Osteoblast (primary cell): ENCODE data around the gene TMEM219. TPM values are rescaled to one million over a fixed set of nuclear protein-coding genes. Genes with fewer than 3 reads are reported as not detected.
A peak's percentile ranks its signal among the peaks of the same experiment; 100 is the strongest.

Experiments used
- DNase-seq: peaks from one replicate; pipeline ENCODE4 v3.0.0; 2011; ENCODE audit warnings: low spot score, mixed read lengths; ENCODE audit not compliant: insufficient read length; ENCODE audit errors: missing footprints
- H2AFZ ChIP-seq: 2 replicates; pipeline ENCODE4 v1.6.0; 2011; ENCODE audit warnings: mild to moderate bottlenecking, low read length
- H3K27ac ChIP-seq: 2 replicates; pipeline ENCODE4 v1.5.1; 2011; ENCODE audit warnings: mild to moderate bottlenecking, low read depth, low read length, moderate library complexity
- H3K27me3 ChIP-seq: 2 replicates; pipeline ENCODE4 v1.6.0; 2012; ENCODE audit warnings: mild to moderate bottlenecking, control low read depth, inconsistent platforms, low read length, moderate library complexity; ENCODE audit not compliant: insufficient read depth
- H3K36me3 ChIP-seq: 2 replicates; pipeline ENCODE4 v1.5.1; 2011; ENCODE audit warnings: mild to moderate bottlenecking, low read length, control low read depth, moderate library complexity; ENCODE audit not compliant: insufficient read depth
- H3K4me1 ChIP-seq: 2 replicates; pipeline ENCODE4 v1.5.1; 2011; ENCODE audit warnings: mild to moderate bottlenecking, low read length, control low read depth, moderate library complexity; ENCODE audit not compliant: insufficient read depth
- H3K4me2 ChIP-seq: 2 replicates; pipeline ENCODE4 v1.6.0; 2011; ENCODE audit warnings: mild to moderate bottlenecking, low read length; ENCODE audit not compliant: insufficient read depth
- H3K4me3 ChIP-seq: fragments of 200-600 bp; sonication (generic); 3 replicates; pipeline ENCODE4 v1.5.1; 2012; ENCODE audit warnings: mild to moderate bottlenecking, low read length, inconsistent platforms; ENCODE audit not compliant: insufficient read depth
- H3K79me2 ChIP-seq: 2 replicates; pipeline ENCODE4 v1.6.0; 2012; ENCODE audit warnings: mild to moderate bottlenecking, low read length, control low read depth, inconsistent platforms; ENCODE audit not compliant: insufficient read depth
- H3K9me3 ChIP-seq: 2 replicates; pipeline ENCODE4 v1.5.1; 2011; ENCODE audit warnings: low read depth, low read length, control low read depth
- H4K20me1 ChIP-seq: 2 replicates; pipeline ENCODE4 v1.6.0; 2012; ENCODE audit warnings: mild to moderate bottlenecking, low read length, control low read depth; ENCODE audit not compliant: insufficient read depth
- total RNA-seq: library from RNA; depleted of rRNA; stranded (reverse); fragments of >200 nt; gene quantifications from 2 replicates; pipeline ENCODE4 v1.2.3, GENCODE V29; 2012
- TF ChIP-seq, protein P1 (sequence below): IDR thresholded peaks from 2 replicates; pipeline ENCODE4 v1.5.1; 2011; ENCODE audit warnings: mild to moderate bottlenecking, low read depth, low read length, moderate library complexity; ENCODE audit errors: extremely low read depth

The TMEM219 gene
- total RNA-seq, 1 donor, result 84.0 TPM

DNA sequence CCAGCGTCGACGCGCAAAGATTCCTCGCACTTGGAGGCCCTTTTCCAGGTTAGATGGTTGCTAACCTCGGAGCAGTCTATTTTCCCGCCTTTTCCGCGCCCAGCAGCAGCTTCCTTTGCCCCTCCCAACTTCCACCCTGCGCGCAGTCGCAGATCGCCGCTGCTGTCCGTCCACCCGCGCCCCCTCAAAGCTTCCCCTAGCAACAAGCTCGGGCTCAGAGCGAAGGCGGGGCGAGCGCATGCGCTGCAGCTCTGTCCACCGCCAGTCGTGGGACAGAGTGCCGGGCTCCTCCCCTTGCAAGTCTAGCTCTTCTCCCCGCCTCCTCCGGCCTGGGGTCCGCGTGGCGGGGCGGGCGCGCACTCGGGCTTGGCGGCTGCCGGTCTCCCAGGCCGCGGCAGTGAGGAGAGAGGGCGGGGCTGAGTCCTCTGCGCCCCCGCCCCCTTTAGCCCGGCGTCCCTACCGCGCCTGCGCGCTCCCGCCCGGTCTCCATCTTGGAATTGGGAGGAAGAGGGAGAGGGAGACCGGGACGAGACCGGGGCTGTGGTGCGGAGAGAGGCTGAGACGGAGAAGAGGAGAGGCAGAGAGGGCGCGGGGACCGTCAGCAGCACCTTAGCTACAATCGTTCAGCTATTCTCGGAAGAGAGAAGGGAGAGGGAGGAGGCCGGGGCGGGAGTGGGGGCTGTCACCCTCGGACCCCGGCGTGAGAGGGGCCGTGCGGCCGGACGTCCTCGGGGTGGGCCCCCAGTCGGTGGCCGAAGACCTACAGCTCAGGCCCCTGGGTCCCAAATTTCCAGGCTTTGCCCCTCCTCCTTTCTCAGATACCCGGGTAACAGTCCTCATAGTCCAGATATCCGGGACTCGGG, 11.7 kb downstream of the TMEM219 start, which contains the start of gene TAOK2:
TSS of gene TAOK2 (plus strand) at position 485 of the 863 bp plus-strand sequence. CDS start 3,905 bp downstream, outside the sequence.
- H2AFZ ChIP-seq, result peak within 1 kb of the TSS; percentile 69
- no peaks in the 10 kb centered on the region for H3K27me3 ChIP-seq
- peak within 1 kb of the TSS; percentile 93 for H3K4me3 ChIP-seq
- no peaks in the 10 kb centered on the region for H3K9me3 ChIP-seq
- H3K36me3 ChIP-seq, result peaks cover 34% of the 10 kb centered on the region
- peak within 1 kb of the TSS; percentile 75 for H3K27ac ChIP-seq
- peak; percentile 100 for DNase-seq
- peaks cover 43% of the 10 kb centered on the region for H4K20me1 ChIP-seq
- H3K4me2 ChIP-seq, result peak within 1 kb of the TSS; percentile 91
- H3K4me1 ChIP-seq, result peaks cover 28% of the 10 kb centered on the region
- TF ChIP-seq, protein P1, sequence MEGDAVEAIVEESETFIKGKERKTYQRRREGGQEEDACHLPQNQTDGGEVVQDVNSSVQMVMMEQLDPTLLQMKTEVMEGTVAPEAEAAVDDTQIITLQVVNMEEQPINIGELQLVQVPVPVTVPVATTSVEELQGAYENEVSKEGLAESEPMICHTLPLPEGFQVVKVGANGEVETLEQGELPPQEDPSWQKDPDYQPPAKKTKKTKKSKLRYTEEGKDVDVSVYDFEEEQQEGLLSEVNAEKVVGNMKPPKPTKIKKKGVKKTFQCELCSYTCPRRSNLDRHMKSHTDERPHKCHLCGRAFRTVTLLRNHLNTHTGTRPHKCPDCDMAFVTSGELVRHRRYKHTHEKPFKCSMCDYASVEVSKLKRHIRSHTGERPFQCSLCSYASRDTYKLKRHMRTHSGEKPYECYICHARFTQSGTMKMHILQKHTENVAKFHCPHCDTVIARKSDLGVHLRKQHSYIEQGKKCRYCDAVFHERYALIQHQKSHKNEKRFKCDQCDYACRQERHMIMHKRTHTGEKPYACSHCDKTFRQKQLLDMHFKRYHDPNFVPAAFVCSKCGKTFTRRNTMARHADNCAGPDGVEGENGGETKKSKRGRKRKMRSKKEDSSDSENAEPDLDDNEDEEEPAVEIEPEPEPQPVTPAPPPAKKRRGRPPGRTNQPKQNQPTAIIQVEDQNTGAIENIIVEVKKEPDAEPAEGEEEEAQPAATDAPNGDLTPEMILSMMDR, result no peak
- H3K79me2 ChIP-seq, result peaks cover 49% of the 10 kb centered on the region

DNA sequence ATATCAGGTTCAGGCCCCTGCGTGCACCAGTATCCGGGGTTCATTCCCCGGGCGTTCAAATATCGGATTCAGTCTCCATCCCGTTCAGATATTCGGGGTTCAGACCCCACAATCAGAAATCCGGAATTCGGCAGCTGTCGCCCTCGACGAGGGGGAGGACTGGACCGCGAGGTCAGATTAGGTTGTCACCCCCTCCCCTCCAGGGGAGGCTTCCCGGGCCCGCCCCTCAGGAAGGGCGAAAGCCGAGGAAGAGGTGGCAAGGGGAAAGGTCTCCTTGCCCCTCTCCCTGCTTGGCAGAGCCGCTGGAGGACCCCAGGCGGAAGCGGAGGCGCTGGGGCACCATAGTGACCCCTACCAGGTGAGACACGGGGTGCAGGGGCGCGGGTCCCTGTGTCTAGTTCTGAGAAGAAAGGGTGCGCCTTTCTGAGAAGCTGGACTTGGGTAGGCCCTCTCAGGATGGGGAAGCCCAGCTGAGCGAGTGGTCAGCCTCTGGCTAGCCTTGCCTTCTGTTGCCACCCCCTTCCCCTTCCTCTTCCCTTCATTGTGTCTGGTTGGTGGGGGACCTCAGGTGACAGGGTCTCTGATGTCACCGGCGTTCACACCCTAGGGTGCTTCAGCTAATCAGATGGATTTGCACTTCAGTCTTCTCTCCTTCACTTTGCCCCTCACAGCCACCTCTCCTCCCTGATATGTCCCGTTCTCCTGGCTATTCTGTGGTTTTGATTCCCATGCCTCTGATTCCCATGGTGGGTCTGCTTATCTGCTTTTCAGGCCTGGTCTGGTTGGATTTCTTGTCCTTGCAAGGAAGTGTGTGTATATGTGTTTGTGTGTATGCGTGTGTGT, 12.6 kb downstream of the TMEM219 start:
- Histone ChIP-seq H3K4me3 (peak overlapping the region; percentile 93), H3K36me3 (peaks cover 37% of the 10 kb centered on the region), H3K4me2 (peak overlapping the region; percentile 91), H3K27ac (peak overlapping the region; percentile 75), H3K79me2 (peaks cover 56% of the 10 kb centered on the region), H3K9me3 (no peaks in the 10 kb centered on the region), H4K20me1 (peaks cover 49% of the 10 kb centered on the region), H3K27me3 (no peaks in the 10 kb centered on the region), H2AFZ (peak overlapping the region; percentile 69), H3K4me1 (peaks cover 28% of the 10 kb centered on the region)
- TF ChIP-seq, protein P1, result no peak
- peak; percentile 84 for DNase-seq

DNA sequence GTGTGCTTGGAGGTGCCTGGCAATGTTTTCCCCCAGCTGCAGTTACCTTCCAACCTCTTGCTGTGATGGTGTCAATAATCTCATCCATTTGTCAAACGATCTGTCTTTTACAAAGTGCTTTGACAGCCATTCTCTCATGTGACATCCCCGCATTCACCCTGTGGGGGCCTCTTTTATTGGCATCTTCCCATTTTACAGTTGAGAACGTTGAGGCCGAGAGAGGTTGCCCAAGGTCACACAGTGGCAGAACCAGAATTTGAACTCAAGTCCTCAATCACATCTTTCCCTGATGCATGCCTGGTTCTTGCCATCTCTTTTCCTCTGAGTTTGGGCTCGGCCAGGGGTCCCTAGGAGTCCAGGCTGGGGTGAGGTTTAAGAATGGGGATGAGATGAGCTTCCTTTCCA, 13.3 kb downstream of the TMEM219 start:
- H3K4me1 ChIP-seq, result peaks cover 28% of the 10 kb centered on the region
- TF ChIP-seq, protein P1, result no peak
- DNase-seq, result peak; percentile 68
- H3K27ac ChIP-seq, result no peak overlapping the region
- peak overlapping the region; percentile 93 for H3K4me3 ChIP-seq
- H3K4me2 ChIP-seq, result peak overlapping the region; percentile 91
- peaks cover 59% of the 10 kb centered on the region for H3K79me2 ChIP-seq
- H3K27me3 ChIP-seq, result no peaks in the 10 kb centered on the region
- H2AFZ ChIP-seq, result no peak overlapping the region
- peaks cover 41% of the 10 kb centered on the region for H3K36me3 ChIP-seq
- peaks cover 49% of the 10 kb centered on the region for H4K20me1 ChIP-seq
- H3K9me3 ChIP-seq, result no peaks in the 10 kb centered on the region
